Measurements from ENCODE around the gene GNG3. TPM values are rescaled to one million over a fixed set of nuclear protein-coding genes. Genes with fewer than 3 reads are reported as not detected.

The GNG3 gene
- polyA plus RNA-seq, 3 donors, result 0.23 TPM; not detected in 2

GRCh38 chr11:62715150-62716130 lies 8.0 kb downstream of the GNG3 start:
- 98% methylated on average over 15 of the region's 24 CpGs for WGBS (ENCODE audit: insufficient coverage)
- no peak overlapping the region for H3K4me3 Mint-ChIP-seq
- H3K9ac ChIP-seq (ENCODE audit: insufficient read depth, low read length, poor library complexity, severe bottlenecking), result no peak overlapping the region
- H3K27ac Mint-ChIP-seq, result peak overlapping the region in 2 of 7 donors; percentile 27 to 40
- H3K36me3 Mint-ChIP-seq, result peaks cover 82 to 91% of the 10 kb centered on the region in 2 donors
- TF ChIP-seq CTCF (IDR thresholded peaks at IDR 0.05), result no peak
- no peak overlapping the region for H3K27ac ChIP-seq (ENCODE audit: low read depth in 1 of 2, low read length in 2 of 2)
- no peak for DNase-seq
- peaks cover 86 to 98% of the 10 kb centered on the region in 2 donors for H3K36me3 ChIP-seq (replicated peaks in 1 of 2; ENCODE audit: control insufficient read depth in 1 of 2, insufficient read depth in 2 of 2, low read length in 2 of 2)
- no peak overlapping the region for H3K4me3 ChIP-seq (replicated peaks in 1 of 3; ENCODE audit: low read depth in 2 of 3, low read length in 3 of 3)
- no peak overlapping the region for H3K4me2 ChIP-seq (replicated peaks; ENCODE audit: extremely low read depth, low read length, poor library complexity, severe bottlenecking)
- no peaks in the 10 kb centered on the region for H3K27me3 Mint-ChIP-seq (ENCODE audit: low read depth in 3 of 3)
- peaks cover 59% of the 10 kb centered on the region for H3K79me2 ChIP-seq (ENCODE audit: insufficient read depth, low read length)
- peaks cover 4% of the 10 kb centered on the region for H3K4me1 Mint-ChIP-seq
- H2AFZ ChIP-seq (ENCODE audit: insufficient read depth, low read depth, low read length, poor library complexity, severe bottlenecking), result no peak overlapping the region
- H3K9me3 ChIP-seq (replicated peaks in 1 of 2; ENCODE audit: control insufficient read depth in 1 of 2, insufficient read depth in 1 of 2, low read length in 2 of 2), result no peaks in the 10 kb centered on the region
- peaks cover 52% of the 10 kb centered on the region for H4K20me1 ChIP-seq (ENCODE audit: insufficient read depth, low read length)
- intact Hi-C loops (cut with micrococcal nuclease), result no loop called here
- H3K9me3 Mint-ChIP-seq, result no peaks in the 10 kb centered on the region
- H3K4me1 ChIP-seq (ENCODE audit: control insufficient read depth in 1 of 2, insufficient read depth in 2 of 2, low read length in 2 of 2), result peaks cover 1 to 3% of the 10 kb centered on the region in 2 donors
- no peaks in the 10 kb centered on the region for H3K27me3 ChIP-seq (ENCODE audit: control insufficient read depth in 2 of 2, insufficient read depth in 2 of 2, low read length in 2 of 2)

- intact Hi-C loops (cut with micrococcal nuclease), result no loop called here
- Mint-ChIP-seq H3K27ac (no peak overlapping the region), H3K4me3 (no peak overlapping the region), H3K9me3 (no peaks in the 10 kb centered on the region), H3K36me3 (peaks cover 82 to 91% of the 10 kb centered on the region in 2 donors), H3K4me1 (peaks cover 4% of the 10 kb centered on the region), H3K27me3 (ENCODE audit: low read depth in 3 of 3) (no peaks in the 10 kb centered on the region)
- Histone ChIP-seq H4K20me1 (ENCODE audit: insufficient read depth, low read length) (peaks cover 59% of the 10 kb centered on the region), H3K9me3 (replicated peaks in 1 of 2; ENCODE audit: control insufficient read depth in 1 of 2, insufficient read depth in 1 of 2, low read length in 2 of 2) (no peaks in the 10 kb centered on the region), H3K27me3 (ENCODE audit: control insufficient read depth in 2 of 2, insufficient read depth in 2 of 2, low read length in 2 of 2) (no peaks in the 10 kb centered on the region), H3K9ac (ENCODE audit: insufficient read depth, low read length, poor library complexity, severe bottlenecking) (no peak overlapping the region), H2AFZ (ENCODE audit: insufficient read depth, low read depth, low read length, poor library complexity, severe bottlenecking) (no peak overlapping the region), H3K79me2 (ENCODE audit: insufficient read depth, low read length) (peaks cover 66% of the 10 kb centered on the region), H3K27ac (ENCODE audit: low read depth in 1 of 2, low read length in 2 of 2) (no peak overlapping the region), H3K4me1 (ENCODE audit: control insufficient read depth in 1 of 2, insufficient read depth in 2 of 2, low read length in 2 of 2) (no peaks in the 10 kb centered on the region), H3K36me3 (replicated peaks in 1 of 2; ENCODE audit: control insufficient read depth in 1 of 2, insufficient read depth in 2 of 2, low read length in 2 of 2) (peaks cover 87 to 98% of the 10 kb centered on the region in 2 donors), H3K4me3 (replicated peaks in 1 of 3; ENCODE audit: low read depth in 2 of 3, low read length in 3 of 3) (no peak overlapping the region), H3K4me2 (replicated peaks; ENCODE audit: extremely low read depth, low read length, poor library complexity, severe bottlenecking) (no peak overlapping the region)
- WGBS (ENCODE audit: insufficient coverage), result 100% methylated on average over 2 of the region's 5 CpGs
- TF ChIP-seq CTCF (IDR thresholded peaks at IDR 0.05), result no peak
- DNase-seq, result no peak
These were observed 8.7 kb downstream of the GNG3 start for GRCh38 chr11:62716206-62716605.
